Keratinocyte (primary cell): ENCODE results near the gene ZNF778. TPM values are rescaled to one million over a fixed set of nuclear protein-coding genes. Genes with fewer than 3 reads are reported as not detected.

Source experiments
- DNase-seq: peaks from one replicate; pipeline ENCODE4 v3.0.0-alpha.2; 2011; ENCODE audit warnings: low read depth, missing footprints, low spot score
- FAIRE-seq: peaks from 2 replicates; lab custom pipeline; 2011; peaks lifted over from hg19 to GRCh38; lab: Jason Lieb, UNC
- H2AFZ ChIP-seq: 2 replicates; pipeline ENCODE4 v1.6.0; 2012; ENCODE audit warnings: low read length, control low read depth, inconsistent platforms; ENCODE audit not compliant: control insufficient read depth
- H3K27ac ChIP-seq: 2 replicates; pipeline ENCODE4 v1.5.1; 2011; ENCODE audit warnings: low read length; ENCODE audit not compliant: control insufficient read depth, insufficient read depth
- H3K27me3 ChIP-seq: 3 replicates; pipeline ENCODE4 v1.6.0; 2011; ENCODE audit warnings: low read length; ENCODE audit not compliant: control insufficient read depth, insufficient read depth; ENCODE audit errors: extremely low read depth
- H3K36me3 ChIP-seq, 2 experiments: 2 replicates in 1 of 2; 3 replicates in 1 of 2; pipeline ENCODE4 v1.5.1; 2011; ENCODE audit warnings: low read length in 2 of 2, mild to moderate bottlenecking in 1 of 2; ENCODE audit not compliant: control insufficient read depth in 2 of 2, insufficient read depth in 2 of 2; ENCODE audit errors: extremely low read depth in 1 of 2
- H3K4me1 ChIP-seq: 3 replicates; pipeline ENCODE4 v1.5.1; 2011; ENCODE audit warnings: low read length; ENCODE audit not compliant: control insufficient read depth, insufficient read depth; ENCODE audit errors: extremely low read depth
- H3K4me2 ChIP-seq: 3 replicates; pipeline ENCODE4 v1.6.0; 2011; ENCODE audit warnings: low read depth, low read length; ENCODE audit not compliant: control insufficient read depth, insufficient read depth; ENCODE audit errors: extremely low read depth
- H3K4me3 ChIP-seq, 3 experiments: fragments of 200-600 bp in 1 of 3; sonication (generic) in 1 of 3; 2 replicates in 2 of 3; 3 replicates in 1 of 3; pipeline ENCODE4 v1.5.1; 2011 to 2016; ENCODE audit warnings: low read length in 3 of 3, mild to moderate bottlenecking in 3 of 3, control low read depth in 2 of 3, inconsistent platforms in 1 of 3, low read depth in 1 of 3, mixed read lengths in 1 of 3, mixed run types in 1 of 3, moderate library complexity in 1 of 3; ENCODE audit not compliant: control insufficient read depth in 2 of 3, insufficient read depth in 2 of 3; ENCODE audit errors: extremely low read depth in 1 of 3
- H3K79me2 ChIP-seq: 2 replicates; pipeline ENCODE4 v1.6.0; 2012; ENCODE audit warnings: low read length; ENCODE audit not compliant: control insufficient read depth, insufficient read depth
- H3K9ac ChIP-seq: 3 replicates; pipeline ENCODE4 v1.6.0; 2011; ENCODE audit warnings: low read length; ENCODE audit not compliant: control insufficient read depth, insufficient read depth; ENCODE audit errors: extremely low read depth
- H3K9me1 ChIP-seq: 3 replicates; pipeline ENCODE4 v1.6.0; 2011; ENCODE audit warnings: low read length; ENCODE audit not compliant: control insufficient read depth, insufficient read depth; ENCODE audit errors: extremely low read depth
- H3K9me3 ChIP-seq: 2 replicates; pipeline ENCODE4 v1.5.1; 2012; ENCODE audit warnings: low read depth, low read length; ENCODE audit not compliant: control insufficient read depth
- H4K20me1 ChIP-seq: 3 replicates; pipeline ENCODE4 v1.6.0; 2011; ENCODE audit warnings: low read length; ENCODE audit not compliant: control insufficient read depth, insufficient read depth; ENCODE audit errors: extremely low read depth
- EZH2 ChIP-seq: IDR thresholded peaks from one replicate; pipeline ENCODE4 v1.6.1; 2012; ENCODE audit warnings: inconsistent platforms, mild to moderate bottlenecking, low read length, moderate library complexity
- dilution Hi-C: fragments of 300-500 bp; cut with MboI; formaldehyde crosslinking; loops from one replicate; pipeline ENCODE4 v1.7.0; 2020; ENCODE audit warnings: low sequenced_read_pairs; ENCODE audit not compliant: extremely low pct_ligation_motif_present
- polyA plus RNA-seq, 5 experiments: library from polyadenylated mRNA; depleted of rRNA in 3 of 5; stranded (reverse) in 3 of 5; stranded (forward) in 1 of 5; unstranded in 1 of 5; fragments of >200 nt; gene quantifications; 1 replicate in 1 of 5; 2 replicates in 3 of 5; 3 replicates in 1 of 5; pipeline versions ENCODE4 v1.2.1 to v1.2.3, GENCODE V29; 2011 to 2012; ENCODE audit warnings: missing spikeins in 2 of 5, low read depth in 1 of 5, low replicate concordance in 1 of 5
- TF ChIP-seq, protein P1 (sequence below), 3 experiments: IDR thresholded peaks in 1 of 3; conservative IDR thresholded peaks in 1 of 3; optimal IDR thresholded peaks in 1 of 3; 2 replicates in 2 of 3; 3 replicates in 1 of 3; pipeline versions ENCODE3 to v1.5.1; 2011; ENCODE audit warnings: low read length in 3 of 3, mild to moderate bottlenecking in 3 of 3, moderate library complexity in 2 of 3, control low read depth in 1 of 3, inconsistent platforms in 1 of 3; ENCODE audit not compliant: insufficient read depth in 2 of 3; ENCODE audit errors: extremely low read depth in 1 of 3

The ZNF778 gene
- polyA plus RNA-seq, 1 donor (not counting 4 experiments of a cell fraction or from before 2014, with no cell fraction given), result 6.2 TPM

DNA sequence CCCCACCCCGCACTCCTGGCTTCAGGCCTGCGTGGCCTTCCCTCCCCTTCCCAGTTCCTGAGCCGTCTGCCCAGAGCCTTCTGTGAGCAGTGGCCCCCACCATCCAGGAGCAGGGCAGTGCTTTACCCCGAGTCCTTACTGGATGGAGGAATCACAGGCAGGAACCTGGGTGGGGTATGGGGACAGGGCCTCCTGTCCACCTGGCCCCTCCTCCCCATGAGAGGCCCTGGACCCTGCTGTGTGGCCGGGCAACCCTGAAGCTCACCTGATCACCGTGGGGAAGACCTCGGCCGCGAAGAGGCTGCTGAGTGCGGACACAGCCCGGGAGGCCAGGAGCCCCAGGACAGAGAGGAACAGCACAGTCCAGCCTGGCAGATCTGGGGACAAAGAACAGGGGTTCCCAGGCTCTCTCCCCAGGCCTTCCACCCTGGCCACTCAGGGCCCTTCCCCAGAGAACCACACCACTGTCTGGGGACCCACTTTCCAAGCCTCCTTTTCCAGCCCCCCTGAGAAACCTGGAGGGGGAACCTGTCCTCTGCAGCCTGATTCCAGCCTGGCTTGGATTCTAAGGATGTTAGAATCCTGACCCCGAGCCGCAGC is 20.4 kb upstream of the ZNF778 start:
- dilution Hi-C loops, result no loop called here
- no peaks in the 10 kb centered on the region for H3K9me1 ChIP-seq
- H2AFZ ChIP-seq, result no peak overlapping the region
- no peaks in the 10 kb centered on the region for H3K79me2 ChIP-seq
- no peak for TF ChIP-seq EZH2
- TF ChIP-seq, protein P1, sequence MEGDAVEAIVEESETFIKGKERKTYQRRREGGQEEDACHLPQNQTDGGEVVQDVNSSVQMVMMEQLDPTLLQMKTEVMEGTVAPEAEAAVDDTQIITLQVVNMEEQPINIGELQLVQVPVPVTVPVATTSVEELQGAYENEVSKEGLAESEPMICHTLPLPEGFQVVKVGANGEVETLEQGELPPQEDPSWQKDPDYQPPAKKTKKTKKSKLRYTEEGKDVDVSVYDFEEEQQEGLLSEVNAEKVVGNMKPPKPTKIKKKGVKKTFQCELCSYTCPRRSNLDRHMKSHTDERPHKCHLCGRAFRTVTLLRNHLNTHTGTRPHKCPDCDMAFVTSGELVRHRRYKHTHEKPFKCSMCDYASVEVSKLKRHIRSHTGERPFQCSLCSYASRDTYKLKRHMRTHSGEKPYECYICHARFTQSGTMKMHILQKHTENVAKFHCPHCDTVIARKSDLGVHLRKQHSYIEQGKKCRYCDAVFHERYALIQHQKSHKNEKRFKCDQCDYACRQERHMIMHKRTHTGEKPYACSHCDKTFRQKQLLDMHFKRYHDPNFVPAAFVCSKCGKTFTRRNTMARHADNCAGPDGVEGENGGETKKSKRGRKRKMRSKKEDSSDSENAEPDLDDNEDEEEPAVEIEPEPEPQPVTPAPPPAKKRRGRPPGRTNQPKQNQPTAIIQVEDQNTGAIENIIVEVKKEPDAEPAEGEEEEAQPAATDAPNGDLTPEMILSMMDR (optimal IDR thresholded peaks at IDR 0.05 in 1 of 3, IDR thresholded peaks at IDR 0.05 in 1 of 3, conservative IDR thresholded peaks at IDR 0.05 in 1 of 3; ENCODE audit: extremely low read depth in 1 of 3, insufficient read depth in 2 of 3, low read length in 3 of 3), result no peak
- no peaks in the 10 kb centered on the region for H3K4me1 ChIP-seq
- no peak overlapping the region for H3K4me3 ChIP-seq
- no peak overlapping the region for H3K27ac ChIP-seq
- no peak overlapping the region for H3K4me2 ChIP-seq
- FAIRE-seq, result no peak
- peaks cover 27% of the 10 kb centered on the region for H3K27me3 ChIP-seq
- H4K20me1 ChIP-seq, result no peaks in the 10 kb centered on the region
- no peak for DNase-seq
- H3K36me3 ChIP-seq, result no peaks in the 10 kb centered on the region
- no peaks in the 10 kb centered on the region for H3K9me3 ChIP-seq
- no peak overlapping the region for H3K9ac ChIP-seq

- dilution Hi-C loops, result no loop called here
- TF ChIP-seq, protein P1 (optimal IDR thresholded peaks at IDR 0.05 in 1 of 3, IDR thresholded peaks at IDR 0.05 in 1 of 3, conservative IDR thresholded peaks at IDR 0.05 in 1 of 3; ENCODE audit: extremely low read depth in 1 of 3, insufficient read depth in 2 of 3, low read length in 3 of 3), result no peak
- no peak for TF ChIP-seq EZH2
- FAIRE-seq, result no peak
Measured at GRCh38 chr16:89197633-89198416, 19.7 kb upstream of the ZNF778 start.

More at GRCh38 chr16:89197633-89198416, 19.7 kb upstream of the ZNF778 start:
- DNase-seq, result no peak
- Histone ChIP-seq H4K20me1 (no peaks in the 10 kb centered on the region), H3K27me3 (peaks cover 31% of the 10 kb centered on the region), H3K4me3 (no peak overlapping the region), H3K27ac (no peak overlapping the region), H3K9me3 (no peaks in the 10 kb centered on the region), H3K9me1 (no peaks in the 10 kb centered on the region), H3K9ac (no peak overlapping the region), H3K4me1 (no peaks in the 10 kb centered on the region), H2AFZ (no peak overlapping the region), H3K4me2 (no peak overlapping the region), H3K79me2 (no peaks in the 10 kb centered on the region), H3K36me3 (no peaks in the 10 kb centered on the region)
